Central memory CD4-positive, alpha-beta T cell (primary cell): Measurements from ENCODE around the gene PRPS1L1.

Source experiments
- DNase-seq: peaks from one replicate; pipeline ENCODE4 v3.0.0; 2022
- total RNA-seq, 3 experiments: gene quantifications; one replicate each; lab custom pipeline; 2026; lab: John Stamatoyannopoulos, UW

The PRPS1L1 gene
- total RNA-seq, result 0 to 0.04 (median 0) reads per million in 3 experiments

GRCh38 chr7:18027628-18028027 is at the start of gene PRPS1L1:
Gene PRPS1L1 (minus strand): TSS chr7:18027846.
- DNase-seq, result no peak

GRCh38 chr7:18076461-18076860 is 48.8 kb upstream of the PRPS1L1 start:
- DNase-seq, result no peak

GRCh38 chr7:18068745-18069144 is 41.1 kb upstream of the PRPS1L1 start:
- DNase-seq, result no peak

GRCh38 chr7:18064242-18064838 is 36.7 kb upstream of the PRPS1L1 start:
- DNase-seq, result no peak

- no peak for DNase-seq
Observed at GRCh38 chr7:18063149-18063901, 35.7 kb upstream of the PRPS1L1 start.

- DNase-seq, result no peak
Observed at GRCh38 chr7:18059171-18059570, 31.5 kb upstream of the PRPS1L1 start.

GRCh38 chr7:18053941-18054340 is 26.3 kb upstream of the PRPS1L1 start:
- no peak for DNase-seq

- no peak for DNase-seq
Observed at GRCh38 chr7:18053177-18053928, 25.7 kb upstream of the PRPS1L1 start.

GRCh38 chr7:18049262-18049661 is 21.6 kb upstream of the PRPS1L1 start:
- DNase-seq, result no peak

GRCh38 chr7:18046601-18047000 is 19.0 kb upstream of the PRPS1L1 start:
- DNase-seq, result no peak

- no peak for DNase-seq
Observed at GRCh38 chr7:18045171-18045570, 17.5 kb upstream of the PRPS1L1 start.

GRCh38 chr7:18041191-18041590 is 13.5 kb upstream of the PRPS1L1 start:
- DNase-seq, result no peak

- no peak for DNase-seq
Observed at GRCh38 chr7:18040196-18040595, 12.6 kb upstream of the PRPS1L1 start.

- DNase-seq, result no peak
Observed at GRCh38 chr7:18038382-18038781, 10.7 kb upstream of the PRPS1L1 start.

GRCh38 chr7:18037609-18038008 is 10.0 kb upstream of the PRPS1L1 start:
- no peak for DNase-seq

- no peak for DNase-seq
Observed at GRCh38 chr7:18036783-18037182, 9.1 kb upstream of the PRPS1L1 start.

GRCh38 chr7:18030758-18031157 is 3.1 kb upstream of the PRPS1L1 start:
- DNase-seq, result no peak

GRCh38 chr7:18020138-18020715 is 7.4 kb downstream of the PRPS1L1 start:
- DNase-seq, result no peak

- DNase-seq, result no peak
Observed at GRCh38 chr7:18019555-18019954, 8.1 kb downstream of the PRPS1L1 start.

- DNase-seq, result no peak
Observed at GRCh38 chr7:18018296-18019215, 9.1 kb downstream of the PRPS1L1 start.

- DNase-seq, result no peak
Observed at GRCh38 chr7:18016547-18017444, 10.8 kb downstream of the PRPS1L1 start.
